Osteocyte (in vitro differentiated cells): ENCODE measurements around the gene SLC18A2. TPM values are rescaled to one million over a fixed set of nuclear protein-coding genes. Genes with fewer than 3 reads are reported as not detected.

Experiments
- DNase-seq: peaks from one replicate; pipeline ENCODE4 v3.0.0; 2021; ENCODE audit warnings: mixed read lengths; ENCODE audit not compliant: unreplicated experiment; ENCODE audit errors: extremely low spot score
- H3K27ac Mint-ChIP-seq: one replicate; pipeline ENCODE4 v1.8.0; 2021; ENCODE audit warnings: mild to moderate bottlenecking, mixed read lengths; ENCODE audit not compliant: unreplicated experiment
- H3K27me3 Mint-ChIP-seq: one replicate; pipeline ENCODE4 v1.8.0; 2021; ENCODE audit warnings: mixed read lengths; ENCODE audit not compliant: unreplicated experiment
- H3K36me3 Mint-ChIP-seq: one replicate; pipeline ENCODE4 v1.8.0; 2021; ENCODE audit warnings: mixed read lengths; ENCODE audit not compliant: unreplicated experiment
- H3K4me1 Mint-ChIP-seq: one replicate; pipeline ENCODE4 v1.8.0; 2021; ENCODE audit warnings: mixed read lengths; ENCODE audit not compliant: unreplicated experiment
- H3K4me3 Mint-ChIP-seq: one replicate; pipeline ENCODE4 v1.8.0; 2021; ENCODE audit warnings: mild to moderate bottlenecking, moderate library complexity, mixed read lengths; ENCODE audit not compliant: unreplicated experiment
- H3K9me3 Mint-ChIP-seq: one replicate; pipeline ENCODE4 v1.8.0; 2021; ENCODE audit warnings: mixed read lengths; ENCODE audit not compliant: unreplicated experiment
- long read RNA-seq: library from polyadenylated mRNA; unstranded; transcript quantifications from one replicate; pipeline ENCODE4 v2.0.0, GENCODE V29; 2021
- total RNA-seq: library from RNA; stranded (reverse); gene quantifications from 2 replicates; pipeline ENCODE4 v1.2.1, GENCODE V29; 2021
- TF ChIP-seq, protein P1 (sequence below): fragments of 200-600 bp; sonication (generic); IDR thresholded peaks from 2 replicates; pipeline ENCODE4 v1.5.0; 2021; ENCODE audit warnings: antibody characterized with exemption, mild to moderate bottlenecking, moderate library complexity

SLC18A2 gene
- total RNA-seq: not detected in 2 replicates
- long read RNA-seq, partial matches to known transcripts: 0 of 29 reads
- long read RNA-seq, other reads (novel, unspliced or antisense): 29 of 29 reads

DNA sequence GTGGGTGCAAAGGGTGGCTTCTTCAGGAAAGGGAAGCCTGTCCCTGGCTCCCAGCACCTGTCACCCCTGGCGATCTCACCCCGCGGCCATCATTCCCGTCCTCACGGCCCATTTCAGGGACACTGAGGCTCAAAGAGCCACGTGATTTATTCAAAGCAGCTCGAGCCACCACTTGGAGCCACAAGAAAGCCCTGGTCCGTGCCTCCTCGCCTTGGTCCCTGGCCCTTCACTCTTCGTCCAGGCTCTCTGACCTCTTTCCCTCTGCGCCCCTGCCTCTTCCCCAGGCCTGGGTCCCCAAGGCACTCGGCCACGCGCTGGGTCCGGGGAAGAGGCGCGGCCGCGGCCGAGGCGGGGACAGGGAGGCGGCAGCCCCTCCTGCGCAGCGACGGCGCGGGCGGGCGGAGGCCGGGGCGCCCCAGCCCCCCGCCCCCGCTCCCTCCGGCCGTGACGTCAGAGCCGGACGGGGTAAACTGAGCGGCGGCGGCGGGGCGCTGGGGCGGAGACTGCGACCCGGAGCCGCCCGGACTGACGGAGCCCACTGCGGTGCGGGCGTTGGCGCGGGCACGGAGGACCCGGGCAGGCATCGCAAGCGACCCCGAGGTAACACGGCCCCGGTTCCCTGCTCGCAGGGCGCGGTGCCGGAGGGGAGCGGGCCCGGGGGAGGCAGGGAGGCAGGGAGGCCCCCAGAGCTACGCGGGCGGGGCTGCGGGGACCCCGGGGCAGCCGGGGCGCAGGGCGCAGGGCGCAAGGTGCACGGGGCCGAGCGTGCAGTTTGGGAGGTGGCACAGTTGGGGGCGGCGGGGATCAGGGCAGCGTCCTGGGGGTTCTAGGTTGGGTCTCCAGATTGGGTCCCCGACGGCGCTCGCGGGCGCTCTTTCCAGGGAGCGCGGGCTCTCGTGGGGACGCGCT is at the start of gene SLC18A2:
Gene SLC18A2, plus strand, starts transcription at position 494 of the 909 bp plus-strand sequence. CDS start 580 bp downstream, outside the sequence.
- H3K4me1 Mint-ChIP-seq: peaks cover 3% of the 10 kb centered on the region
- TF ChIP-seq, protein P1, sequence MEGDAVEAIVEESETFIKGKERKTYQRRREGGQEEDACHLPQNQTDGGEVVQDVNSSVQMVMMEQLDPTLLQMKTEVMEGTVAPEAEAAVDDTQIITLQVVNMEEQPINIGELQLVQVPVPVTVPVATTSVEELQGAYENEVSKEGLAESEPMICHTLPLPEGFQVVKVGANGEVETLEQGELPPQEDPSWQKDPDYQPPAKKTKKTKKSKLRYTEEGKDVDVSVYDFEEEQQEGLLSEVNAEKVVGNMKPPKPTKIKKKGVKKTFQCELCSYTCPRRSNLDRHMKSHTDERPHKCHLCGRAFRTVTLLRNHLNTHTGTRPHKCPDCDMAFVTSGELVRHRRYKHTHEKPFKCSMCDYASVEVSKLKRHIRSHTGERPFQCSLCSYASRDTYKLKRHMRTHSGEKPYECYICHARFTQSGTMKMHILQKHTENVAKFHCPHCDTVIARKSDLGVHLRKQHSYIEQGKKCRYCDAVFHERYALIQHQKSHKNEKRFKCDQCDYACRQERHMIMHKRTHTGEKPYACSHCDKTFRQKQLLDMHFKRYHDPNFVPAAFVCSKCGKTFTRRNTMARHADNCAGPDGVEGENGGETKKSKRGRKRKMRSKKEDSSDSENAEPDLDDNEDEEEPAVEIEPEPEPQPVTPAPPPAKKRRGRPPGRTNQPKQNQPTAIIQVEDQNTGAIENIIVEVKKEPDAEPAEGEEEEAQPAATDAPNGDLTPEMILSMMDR: no peak
- no peak for DNase-seq
- no peak within 1 kb of the TSS for H3K27ac Mint-ChIP-seq
- H3K36me3 Mint-ChIP-seq: peaks cover 2% of the 10 kb centered on the region
- H3K4me3 Mint-ChIP-seq: peak within 1 kb of the TSS; percentile 28
- no peaks in the 10 kb centered on the region for H3K9me3 Mint-ChIP-seq
- H3K27me3 Mint-ChIP-seq: peaks cover 79% of the 10 kb centered on the region

DNA sequence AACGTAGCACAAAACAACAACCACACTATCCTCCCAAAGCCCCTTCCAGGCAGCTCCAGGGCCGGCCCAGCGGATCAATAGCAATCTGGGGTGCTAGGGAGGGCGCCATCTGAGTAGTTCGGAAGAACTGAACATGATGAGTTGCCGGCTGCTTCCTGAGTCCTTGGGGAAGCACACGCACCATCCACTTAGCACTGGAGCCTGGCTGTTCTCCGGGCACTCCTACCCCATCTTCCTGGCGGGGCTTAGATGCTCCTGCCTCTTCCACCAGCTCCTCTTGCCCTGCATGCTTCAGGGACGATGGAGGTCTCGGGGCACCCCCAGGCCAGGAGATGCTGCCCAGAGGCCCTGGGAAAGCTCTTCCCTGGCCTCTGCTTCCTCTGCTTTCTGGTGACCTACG is 43.7 kb upstream of the SLC18A2 start, which contains the start of gene KCNK18:
Gene KCNK18, plus strand, starts transcription at position 301 of the 400 bp plus-strand sequence. Its CDS starts 0 bp downstream, at position 301.
- Mint-ChIP-seq H3K4me3 (no peak within 1 kb of the TSS), H3K9me3 (no peaks in the 10 kb centered on the region), H3K36me3 (no peaks in the 10 kb centered on the region), H3K4me1 (no peaks in the 10 kb centered on the region), H3K27me3 (no peaks in the 10 kb centered on the region), H3K27ac (no peak within 1 kb of the TSS)
- TF ChIP-seq, protein P1: no peak
- DNase-seq: no peak

DNA sequence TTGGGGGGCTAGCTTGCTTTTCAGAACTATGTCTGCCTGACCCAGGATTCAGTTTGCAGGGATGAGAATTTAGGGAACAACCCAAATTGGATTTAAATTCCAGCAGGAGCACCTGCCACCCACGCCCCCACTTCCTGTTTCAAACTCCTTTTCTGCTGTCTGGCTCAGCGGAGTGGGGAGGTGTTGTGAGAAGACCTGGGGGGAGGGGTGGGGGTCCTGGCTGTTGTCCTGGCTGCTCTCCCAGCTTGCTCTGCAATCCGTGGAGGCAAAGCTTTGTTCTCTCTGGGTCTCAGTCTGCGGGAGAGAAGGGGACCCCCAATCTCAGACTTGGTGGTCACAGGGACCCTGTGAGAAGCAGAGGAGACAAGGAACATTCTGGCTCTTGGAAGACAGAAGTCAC is 42.8 kb upstream of the SLC18A2 start:
- Mint-ChIP-seq H3K27me3 (no peaks in the 10 kb centered on the region), H3K36me3 (no peaks in the 10 kb centered on the region), H3K4me1 (no peaks in the 10 kb centered on the region), H3K9me3 (no peaks in the 10 kb centered on the region), H3K4me3 (no peak overlapping the region), H3K27ac (no peak overlapping the region)
- DNase-seq: no peak
- TF ChIP-seq, protein P1: no peak

DNA sequence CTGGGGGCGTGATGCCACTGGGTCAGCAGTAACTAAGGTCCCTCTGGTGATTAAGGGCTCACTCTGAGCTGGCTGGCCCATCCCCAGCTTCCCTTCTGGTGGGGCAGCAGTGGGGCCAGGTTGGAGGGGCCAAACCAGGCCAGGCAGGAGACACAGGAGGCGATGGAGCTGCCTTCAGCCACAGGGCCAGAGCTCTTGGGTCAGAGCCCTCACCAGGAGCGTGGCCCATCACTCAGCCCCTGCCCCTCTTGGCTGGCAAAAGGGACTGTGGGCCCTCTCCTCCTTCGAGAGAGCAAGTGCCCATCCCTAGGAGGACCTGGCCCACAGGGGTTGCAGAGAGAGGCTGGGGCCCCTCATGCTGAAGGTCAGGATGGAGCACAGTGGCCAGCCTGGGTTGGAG is 39.1 kb upstream of the SLC18A2 start:
- no peaks in the 10 kb centered on the region for H3K4me1 Mint-ChIP-seq
- no peak overlapping the region for H3K4me3 Mint-ChIP-seq
- no peaks in the 10 kb centered on the region for H3K36me3 Mint-ChIP-seq

DNA sequence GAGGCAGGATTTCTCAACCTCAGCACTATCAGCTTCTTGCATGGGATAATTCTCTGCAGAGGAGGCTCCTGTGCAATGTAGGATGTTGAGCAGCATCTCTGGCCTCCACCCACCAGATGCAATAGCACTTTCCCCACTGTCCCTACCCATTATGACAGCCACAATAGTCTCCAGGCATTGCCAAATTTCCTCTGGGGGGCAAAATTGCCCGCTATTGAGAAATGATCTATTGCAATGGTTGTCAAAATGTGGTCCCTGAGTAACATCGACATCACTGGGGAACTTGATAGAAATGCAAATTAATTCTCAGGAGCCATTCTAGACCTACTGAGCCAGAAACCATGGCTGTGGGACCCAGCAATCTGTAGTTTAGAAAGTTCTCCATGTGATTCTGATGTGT is 36.6 kb upstream of the SLC18A2 start:
- TF ChIP-seq, protein P1: no peak
- H3K27me3 Mint-ChIP-seq: no peaks in the 10 kb centered on the region
- peaks cover 5% of the 10 kb centered on the region for H3K9me3 Mint-ChIP-seq
- H3K4me3 Mint-ChIP-seq: no peak overlapping the region
- H3K4me1 Mint-ChIP-seq: no peaks in the 10 kb centered on the region
- DNase-seq: no peak
- no peak overlapping the region for H3K27ac Mint-ChIP-seq
- no peaks in the 10 kb centered on the region for H3K36me3 Mint-ChIP-seq

More for the DNA sequence above, 39.1 kb upstream of the SLC18A2 start:
- TF ChIP-seq, protein P1: no peak
- Mint-ChIP-seq H3K27ac (no peak overlapping the region), H3K27me3 (no peaks in the 10 kb centered on the region), H3K9me3 (peaks cover 5% of the 10 kb centered on the region)
- DNase-seq: no peak
